Epidermal melanocyte (primary cell): ENCODE measurements around the gene C1QTNF5.

Experiments used
- DNase-seq: peaks from one replicate; pipeline ENCODE4 v3.0.0; 2011; ENCODE audit warnings: low spot score; ENCODE audit not compliant: insufficient read length

Gene C1QTNF5

GRCh38 chr11:119318240-119319135 lies 22.2 kb downstream of the C1QTNF5 start:
- DNase-seq = no peak

DNA sequence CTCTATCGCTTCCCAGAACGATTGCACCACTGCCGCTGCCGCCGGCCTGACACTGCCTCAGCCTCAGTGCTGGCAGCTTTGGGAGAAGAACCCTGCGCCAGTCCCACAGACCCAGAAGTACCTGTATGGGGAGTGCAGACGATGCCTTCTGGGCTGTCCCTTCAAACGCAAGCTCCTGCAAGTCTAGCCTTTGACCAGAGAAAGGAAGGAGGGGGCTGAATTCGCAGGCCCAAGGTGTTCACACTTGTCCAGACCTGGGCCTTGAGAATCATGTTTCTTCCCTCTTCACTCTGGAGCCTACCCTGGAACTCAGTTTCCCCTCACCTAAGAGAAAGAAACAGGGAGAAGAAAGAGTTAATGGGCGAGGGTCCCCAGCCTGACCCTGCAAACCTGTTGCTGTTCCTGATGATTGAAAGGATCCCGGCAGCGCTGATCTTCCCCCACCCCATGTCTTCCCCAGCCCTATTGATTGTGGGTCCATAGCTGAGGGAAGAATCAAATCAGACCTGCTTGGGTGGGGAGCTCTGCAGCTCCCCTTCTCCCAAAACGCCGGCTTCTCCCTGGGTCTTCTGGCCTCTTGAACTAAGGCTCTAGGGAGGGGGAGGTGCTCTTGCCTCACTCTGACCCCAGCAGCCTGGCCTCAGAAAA lies 23.0 kb downstream of the C1QTNF5 start:
- DNase-seq = no peak

GRCh38 chr11:119316729-119317591 lies 23.7 kb downstream of the C1QTNF5 start, which contains the start of gene MCAM:
TSS of gene MCAM (minus strand) at chr11:119317130. CDS start at chr11:119317101, 29 bp downstream.
- DNase-seq = no peak

- DNase-seq = peak; percentile 67
Observed at GRCh38 chr11:119316016-119316728, 24.5 kb downstream of the C1QTNF5 start.

GRCh38 chr11:119315131-119316015 lies 25.3 kb downstream of the C1QTNF5 start:
- DNase-seq = peak; percentile 75

DNA sequence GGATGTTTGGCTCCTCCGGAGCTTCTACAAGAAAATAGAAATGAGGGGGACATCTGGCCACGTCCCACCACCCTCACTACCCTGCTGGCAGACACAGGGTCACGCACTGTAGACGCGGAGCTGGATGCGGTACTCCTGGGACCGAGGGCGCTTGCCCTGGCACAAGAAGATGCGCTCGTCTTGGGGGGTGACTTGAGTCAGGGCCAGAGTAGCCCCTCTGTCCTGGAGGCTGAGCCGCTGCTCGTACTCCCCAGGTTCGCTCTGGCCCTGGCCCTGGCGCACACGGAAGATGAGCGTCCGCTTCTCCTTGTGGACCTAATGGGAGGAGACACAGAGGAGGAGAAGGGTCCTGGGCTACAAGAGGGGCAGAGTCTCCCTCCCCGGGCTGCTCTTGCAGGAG lies 26.0 kb downstream of the C1QTNF5 start:
- no peak for DNase-seq

DNA sequence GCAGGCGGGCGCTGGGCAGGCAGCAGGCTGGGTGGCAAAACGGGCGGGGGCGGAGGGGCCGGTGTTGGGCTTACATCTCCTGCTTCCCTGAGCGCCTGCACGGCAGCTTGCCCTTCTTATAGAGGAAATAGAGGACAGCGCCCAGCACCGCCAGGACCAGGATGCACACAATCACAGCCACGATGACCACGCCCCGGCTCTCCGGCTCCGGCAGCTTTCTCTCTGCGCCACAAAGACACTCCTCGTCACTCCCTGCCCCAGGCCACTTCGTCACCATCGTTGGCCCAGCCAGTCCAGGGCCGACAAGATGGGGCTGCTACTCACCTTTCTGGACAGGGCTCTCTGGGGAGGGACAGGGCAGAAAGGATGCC lies 30.0 kb downstream of the C1QTNF5 start:
- no peak for DNase-seq

DNA sequence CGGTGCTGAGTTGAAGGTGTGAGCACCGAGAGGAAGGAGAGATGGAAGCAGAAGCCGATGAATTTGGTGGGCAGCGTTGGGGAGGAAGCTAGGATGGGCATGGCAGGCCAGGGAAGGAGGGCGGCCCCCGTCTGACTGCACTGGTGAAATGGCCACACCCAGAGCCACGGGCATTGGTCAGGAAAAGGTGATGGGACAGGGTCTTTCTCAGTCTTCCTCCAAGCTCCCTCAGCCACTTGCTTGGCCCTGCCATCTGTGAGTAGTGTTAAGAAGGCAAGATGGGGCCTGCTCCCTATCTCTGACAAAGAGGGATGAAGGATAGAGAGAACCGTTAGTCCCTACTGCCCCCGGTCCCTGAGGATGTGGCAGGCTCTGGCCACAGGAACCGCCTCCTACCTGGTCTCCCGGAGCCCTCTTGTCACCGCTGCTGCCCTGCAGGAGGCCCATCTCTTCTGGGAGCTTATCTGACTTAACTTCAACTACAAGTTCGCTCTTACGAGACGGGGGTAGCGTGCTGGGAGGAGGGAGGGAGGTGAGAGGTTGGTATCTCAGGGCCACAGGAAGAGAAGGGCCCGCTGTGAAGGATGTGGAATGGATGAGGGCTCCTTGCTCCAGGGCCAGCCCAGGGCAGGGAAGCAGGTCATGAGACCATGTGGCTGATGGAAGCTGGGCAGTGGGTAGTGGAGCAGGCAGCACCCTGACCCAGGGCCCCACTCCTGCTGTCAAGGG lies 30.6 kb downstream of the C1QTNF5 start:
- DNase-seq = no peak

- no peak for DNase-seq
Observed at GRCh38 chr11:119309411-119309810, 31.3 kb downstream of the C1QTNF5 start.

GRCh38 chr11:119307974-119308373 lies 32.7 kb downstream of the C1QTNF5 start:
- DNase-seq = no peak

- no peak for DNase-seq
Observed at GRCh38 chr11:119307219-119307618, 33.5 kb downstream of the C1QTNF5 start.

DNA sequence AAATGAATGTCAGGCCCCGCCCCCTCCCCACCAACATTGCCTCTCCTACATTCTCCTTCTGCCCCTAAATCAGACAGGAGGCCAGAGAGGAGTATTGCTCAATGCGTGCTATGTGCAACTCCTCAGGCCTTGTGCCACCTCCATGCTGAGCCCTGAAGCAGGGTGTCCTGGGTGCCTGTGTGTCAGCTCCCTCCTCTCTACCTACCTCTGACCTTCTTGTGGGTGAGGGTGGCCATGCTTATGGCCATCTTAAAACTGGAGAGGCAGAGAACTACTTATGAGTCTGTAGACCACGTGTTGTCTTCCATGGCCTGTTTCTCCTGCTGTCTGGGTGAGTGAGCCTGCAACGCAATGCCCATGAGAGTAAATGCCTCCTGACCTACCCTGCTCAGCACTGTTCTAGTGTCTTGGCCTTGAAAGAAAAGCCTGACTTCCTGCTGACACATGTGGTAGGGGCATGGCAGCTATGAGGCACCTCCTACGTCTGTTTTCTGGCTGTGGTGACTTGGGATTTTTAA lies 34.3 kb downstream of the C1QTNF5 start:
- no peak for DNase-seq

DNA sequence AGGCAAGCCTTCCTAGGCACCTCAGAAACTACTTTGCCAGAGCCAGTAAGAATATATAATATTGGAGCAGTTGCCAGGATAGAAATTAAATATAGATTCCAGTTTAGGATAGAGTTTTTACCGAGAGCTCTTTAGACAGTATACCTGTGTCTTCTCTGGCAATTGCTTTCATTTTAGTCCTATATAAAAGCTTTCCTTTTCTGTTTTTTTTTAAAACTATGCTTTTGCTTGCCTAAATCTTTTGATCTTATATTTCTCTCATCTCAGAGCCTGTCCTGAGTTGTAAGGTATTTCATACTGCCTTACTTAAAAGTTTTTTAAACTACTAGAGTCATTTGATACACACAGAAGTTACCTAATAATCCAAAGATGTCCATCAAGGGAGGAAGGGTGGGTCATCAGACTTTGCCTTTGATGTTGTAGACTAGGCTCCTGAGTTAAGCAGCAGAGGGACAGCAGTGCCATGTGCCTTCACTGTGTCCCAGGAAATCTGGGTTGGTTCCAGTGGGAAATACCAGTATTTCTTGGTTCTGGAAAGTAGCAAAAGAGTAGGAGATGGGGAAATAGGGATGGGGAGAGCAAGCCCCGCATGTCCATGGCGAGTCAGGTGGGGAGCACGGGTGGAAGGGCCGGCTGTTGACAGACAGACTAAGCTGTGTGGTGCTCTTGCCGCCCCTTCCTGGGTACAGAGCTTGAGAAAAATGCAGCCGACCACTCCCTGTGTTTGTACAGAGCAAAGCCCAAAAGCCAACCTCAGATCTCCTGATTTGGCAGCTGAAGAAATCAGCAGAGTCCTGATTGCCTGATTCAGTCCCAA lies 34.9 kb downstream of the C1QTNF5 start:
- no peak for DNase-seq

- no peak for DNase-seq
Observed at GRCh38 chr11:119303227-119303718, 37.4 kb downstream of the C1QTNF5 start.

DNA sequence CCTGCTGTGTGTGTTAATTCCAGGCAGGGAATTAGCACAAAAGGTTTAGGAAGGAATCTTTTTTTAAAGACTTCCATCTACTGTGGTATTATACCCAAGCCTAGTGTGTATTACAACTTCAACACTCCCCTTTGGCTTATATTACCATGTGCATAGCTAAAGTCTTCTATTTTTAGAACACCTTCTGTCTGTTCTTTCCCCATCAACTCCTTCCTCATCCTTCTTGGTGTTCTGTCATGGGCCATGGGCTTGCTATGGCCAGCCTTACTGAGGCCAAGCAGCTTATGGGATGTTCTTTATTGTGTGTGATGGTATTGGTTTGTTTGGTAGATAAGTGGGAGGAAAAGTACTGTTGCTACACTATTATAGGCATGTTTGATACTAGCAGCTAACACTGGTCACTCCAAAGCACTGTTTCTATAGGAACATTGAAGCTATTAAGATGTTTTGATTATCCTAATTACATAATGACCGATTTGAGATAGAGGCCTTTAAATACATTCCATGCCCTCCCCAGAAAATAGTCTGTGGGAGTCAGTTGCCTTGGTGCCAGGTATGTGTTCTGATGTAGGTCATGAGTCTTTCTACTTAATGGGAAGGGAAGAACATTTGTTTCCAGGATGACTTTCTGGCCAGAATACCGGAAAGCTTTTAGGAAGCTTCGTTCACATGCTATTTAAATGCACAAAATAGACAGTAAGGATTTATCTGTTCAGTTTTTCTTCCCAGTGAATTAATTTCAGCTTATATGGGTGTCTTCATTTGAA lies 40.3 kb downstream of the C1QTNF5 start:
- DNase-seq = no peak

GRCh38 chr11:119299416-119299815 lies 41.3 kb downstream of the C1QTNF5 start:
- no peak for DNase-seq

- no peak for DNase-seq
Observed at GRCh38 chr11:119298726-119299125, 42.0 kb downstream of the C1QTNF5 start.
